GM18951 (cell line): ENCODE data around the gene RBM7.

ENCODE experiments used
- POLR2A ChIP-seq: IDR thresholded peaks from 4 replicates; pipeline ENCODE4 v1.6.1; 2011; ENCODE audit warnings: mild to moderate bottlenecking; ENCODE audit not compliant: insufficient read length, insufficient read depth; ENCODE audit errors: extremely low read depth
- in situ Hi-C: fragments of 300-500 bp; cut with MboI; formaldehyde crosslinking; loops from one replicate; pipeline ENCODE4 v1.12.0; 2022; ENCODE audit warnings: low sequenced_read_pairs, mixed read lengths, inconsistent platforms; ENCODE audit not compliant: unreplicated experiment

RBM7 gene

DNA sequence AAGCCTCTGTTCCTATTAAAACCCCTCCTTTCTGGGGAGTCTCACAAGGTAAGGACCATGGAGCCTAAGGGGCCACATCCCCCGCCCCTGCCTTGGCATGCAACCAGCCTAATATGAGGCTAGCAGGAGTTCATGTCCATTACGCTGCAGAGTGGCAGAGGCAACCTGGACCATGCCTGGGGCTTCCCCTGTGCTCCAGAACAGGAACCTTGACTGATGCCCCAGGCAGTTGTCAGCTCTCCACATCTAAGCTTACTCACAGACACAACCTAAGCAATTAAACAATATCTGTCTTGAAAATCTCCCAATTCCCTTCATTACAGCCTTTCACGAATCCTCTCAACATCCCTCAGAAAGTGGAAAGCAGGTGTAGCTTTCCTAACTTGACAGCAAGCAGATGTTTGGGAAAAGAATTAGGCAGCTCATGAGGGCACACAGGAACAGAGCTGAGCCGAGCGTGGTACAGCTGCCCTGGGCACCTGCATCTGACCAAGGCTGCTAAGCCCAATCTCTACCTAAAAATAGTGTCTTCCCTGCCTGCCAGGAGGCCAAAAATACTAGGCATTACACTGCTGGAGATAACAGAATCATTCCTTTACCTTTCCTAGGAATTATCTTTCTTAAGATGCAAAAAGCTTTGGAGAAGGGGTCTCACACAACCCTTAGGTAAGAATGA lies 20.9 kb upstream of the RBM7 start:
- TF ChIP-seq POLR2A: no peak
- in situ Hi-C loops: no loop called here

DNA sequence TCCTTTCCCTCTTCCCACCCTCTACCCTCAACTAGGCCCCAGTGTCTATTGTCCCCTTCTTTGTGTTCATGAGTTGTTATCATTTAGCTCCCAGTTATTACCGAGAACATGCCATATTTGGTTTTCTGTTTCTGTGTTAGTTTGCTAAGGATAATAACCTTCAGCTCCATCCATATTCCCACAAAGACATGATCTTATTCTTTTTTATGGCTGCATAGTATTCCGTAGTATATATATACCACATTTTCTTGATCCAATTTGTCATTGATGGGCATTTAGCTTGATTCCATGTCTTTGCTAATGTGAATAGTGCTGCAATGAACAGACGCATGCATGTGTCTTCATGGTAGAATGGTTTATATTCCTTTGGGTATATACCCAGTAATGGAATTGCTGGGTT lies 18.0 kb upstream of the RBM7 start:
- TF ChIP-seq POLR2A: no peak
- in situ Hi-C loops: no loop called here

DNA sequence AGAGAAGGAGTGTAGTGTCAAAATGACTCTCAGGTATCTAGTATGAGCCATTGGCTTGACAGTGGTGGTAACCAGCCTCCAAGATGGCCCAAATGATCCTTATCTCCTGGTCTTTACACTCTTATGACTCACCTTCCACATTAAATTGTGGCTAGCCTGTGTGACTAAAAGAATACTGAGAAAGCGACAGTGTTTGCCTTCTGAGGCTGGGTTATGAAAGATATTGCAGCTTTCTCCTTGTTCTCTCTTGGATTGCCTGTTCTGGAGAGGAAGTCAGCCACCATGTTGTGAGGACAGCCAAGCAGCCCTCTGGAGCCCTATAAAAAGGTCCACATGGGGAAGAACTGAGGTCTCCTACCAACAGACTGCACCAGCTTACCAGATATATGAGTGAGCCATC lies 16.0 kb upstream of the RBM7 start:
- no peak for TF ChIP-seq POLR2A
- in situ Hi-C loops: no loop called here

DNA sequence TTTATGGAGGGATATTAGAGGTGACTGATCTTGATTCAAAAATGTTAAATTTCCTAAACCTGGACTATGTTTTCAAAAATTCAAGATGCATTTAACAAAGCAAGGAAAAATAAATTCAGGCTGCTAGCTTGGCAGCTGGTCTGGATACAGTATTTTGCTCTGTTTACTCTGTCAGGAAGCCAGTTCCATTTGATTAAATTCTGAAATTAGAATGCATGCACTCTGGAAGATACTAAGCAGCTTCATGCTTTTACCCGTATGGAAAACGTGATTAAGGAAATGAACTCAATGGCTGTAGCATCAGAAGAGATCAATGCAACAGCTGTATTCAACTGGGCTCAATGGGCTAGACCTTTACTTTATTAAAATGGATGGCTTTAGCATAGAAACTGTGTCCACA lies 14.3 kb upstream of the RBM7 start:
- TF ChIP-seq POLR2A: no peak
- in situ Hi-C loops: no loop called here

DNA sequence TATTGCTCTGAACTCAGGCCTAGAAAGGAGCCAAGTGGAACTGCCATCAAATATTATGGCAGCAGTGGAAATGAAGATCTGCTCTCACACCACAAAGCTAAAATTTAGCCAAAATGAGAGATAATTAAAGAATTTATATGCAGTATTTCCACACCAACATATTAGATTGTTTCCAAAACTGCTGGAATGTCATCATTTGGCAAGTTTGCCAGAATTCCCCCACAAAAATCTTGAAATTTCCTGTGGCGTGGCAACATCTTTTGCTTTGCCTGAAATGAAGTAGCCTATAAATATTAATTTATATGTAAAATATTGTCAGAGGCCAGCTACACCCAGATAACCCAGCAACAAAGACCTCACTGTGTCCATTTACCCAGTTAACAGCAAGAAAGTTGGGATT lies 13.9 kb upstream of the RBM7 start:
- in situ Hi-C loops: no loop called here
- TF ChIP-seq POLR2A: no peak

DNA sequence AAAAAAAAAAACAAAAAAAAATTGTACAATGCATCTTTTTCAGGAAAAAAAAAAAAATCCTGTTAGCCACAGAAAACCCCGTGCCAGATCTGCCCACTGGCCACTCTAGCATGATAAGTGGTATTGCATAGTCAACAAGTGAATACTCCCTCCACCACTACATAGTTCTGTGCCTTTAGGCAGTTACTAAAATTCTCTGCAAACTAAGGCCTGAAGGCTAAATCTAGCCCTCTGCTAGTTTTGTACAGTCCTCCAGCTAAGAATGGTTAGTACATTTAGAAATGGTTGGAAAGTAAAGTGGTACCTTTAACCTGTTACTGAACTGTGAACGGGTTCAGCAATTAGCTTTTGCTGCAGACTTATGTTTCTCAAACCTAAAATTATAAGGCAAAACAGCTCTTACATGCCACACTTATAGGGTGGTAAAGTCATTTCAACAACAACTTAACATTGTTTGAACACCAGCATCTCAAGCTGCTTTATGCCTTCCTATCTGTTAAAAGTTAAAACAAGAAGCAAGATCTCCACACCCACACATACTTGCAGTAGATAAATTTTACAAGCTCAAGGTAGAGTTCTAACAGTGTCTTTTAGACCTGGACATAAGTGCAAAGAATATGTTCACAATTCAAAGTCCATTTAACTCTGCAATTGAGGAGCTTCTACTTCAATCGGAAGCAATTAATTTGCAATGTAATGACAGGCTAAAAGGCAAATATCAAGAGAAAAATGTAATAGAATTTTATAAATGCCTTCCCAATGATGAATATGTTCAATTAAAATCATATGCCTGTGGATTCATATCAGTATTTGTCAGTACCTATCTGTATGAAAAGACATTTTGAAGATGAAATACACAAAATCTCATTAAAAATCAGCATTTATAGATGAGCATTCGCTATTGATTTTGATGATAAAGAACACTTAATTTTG lies 7.5 kb upstream of the RBM7 start:
- no peak for TF ChIP-seq POLR2A
- in situ Hi-C loops: no loop called here

DNA sequence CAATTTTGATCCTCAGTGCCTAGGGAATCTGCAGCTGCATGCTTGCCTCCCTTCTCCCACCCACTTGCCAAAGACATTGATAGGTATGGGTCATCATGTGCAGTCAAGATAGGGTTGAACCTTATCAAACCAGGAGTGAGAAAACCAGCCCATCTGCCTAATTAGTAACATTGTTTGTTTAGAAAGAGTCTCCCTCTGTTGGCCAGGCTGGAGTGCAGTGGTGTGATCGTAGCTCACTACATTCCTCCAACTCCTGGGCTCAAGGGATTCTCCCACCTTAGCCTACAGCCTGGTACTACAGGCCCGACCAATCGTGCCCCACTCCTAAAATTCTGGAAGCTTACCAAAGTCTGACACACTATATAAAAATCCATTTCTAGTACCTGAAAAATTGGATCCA lies 4.7 kb upstream of the RBM7 start:
- TF ChIP-seq POLR2A: no peak
- in situ Hi-C loops: no loop called here

DNA sequence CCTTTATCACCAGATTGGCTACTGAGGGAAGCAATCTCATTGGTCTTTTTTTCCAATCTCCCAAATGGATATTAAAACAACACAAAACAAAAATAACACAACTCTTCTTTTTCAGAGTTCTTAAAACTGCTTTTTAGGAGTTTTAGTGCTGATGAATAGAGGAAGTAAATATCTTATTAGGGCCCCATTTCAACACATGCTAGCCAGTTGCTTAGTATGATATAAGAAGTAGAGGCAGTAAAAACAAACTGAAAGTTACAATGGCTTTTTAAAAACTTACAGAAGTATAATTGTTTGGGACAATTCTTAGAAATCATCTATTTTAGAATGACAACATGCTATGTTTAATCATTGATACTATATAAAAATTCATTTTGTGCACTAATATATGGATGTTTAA lies 3.5 kb upstream of the RBM7 start:
- in situ Hi-C loops: no loop called here
- no peak for TF ChIP-seq POLR2A

DNA sequence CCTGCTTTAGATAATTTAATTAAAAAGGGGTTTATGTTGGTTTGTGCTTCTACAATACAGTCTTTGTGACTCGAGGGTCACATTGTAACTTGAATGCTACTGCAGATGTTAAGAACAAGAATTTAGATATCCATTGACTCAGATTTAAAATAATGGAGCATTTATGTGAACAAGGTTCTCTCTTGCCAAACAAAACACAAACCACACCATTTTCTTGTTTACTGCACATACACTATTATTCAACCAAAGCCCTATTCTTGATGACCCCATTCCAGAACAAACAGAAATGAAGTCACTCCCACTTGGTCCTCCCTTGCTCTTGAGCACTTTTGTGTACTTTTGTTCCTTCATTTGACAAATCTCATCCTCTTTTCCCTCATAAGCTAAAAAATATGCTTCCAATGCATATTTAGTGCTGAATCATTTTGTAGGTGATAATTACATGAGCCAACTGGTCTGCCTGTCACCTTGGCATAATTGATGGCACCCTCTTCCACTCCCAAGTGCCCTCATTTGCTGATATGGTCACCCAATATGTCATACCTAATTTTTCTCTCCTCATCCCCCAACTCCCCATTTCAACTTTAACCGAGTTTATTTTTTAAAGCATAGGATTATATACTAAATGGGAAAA lies 3.0 kb upstream of the RBM7 start:
- TF ChIP-seq POLR2A: no peak
- in situ Hi-C loops: no loop called here

DNA sequence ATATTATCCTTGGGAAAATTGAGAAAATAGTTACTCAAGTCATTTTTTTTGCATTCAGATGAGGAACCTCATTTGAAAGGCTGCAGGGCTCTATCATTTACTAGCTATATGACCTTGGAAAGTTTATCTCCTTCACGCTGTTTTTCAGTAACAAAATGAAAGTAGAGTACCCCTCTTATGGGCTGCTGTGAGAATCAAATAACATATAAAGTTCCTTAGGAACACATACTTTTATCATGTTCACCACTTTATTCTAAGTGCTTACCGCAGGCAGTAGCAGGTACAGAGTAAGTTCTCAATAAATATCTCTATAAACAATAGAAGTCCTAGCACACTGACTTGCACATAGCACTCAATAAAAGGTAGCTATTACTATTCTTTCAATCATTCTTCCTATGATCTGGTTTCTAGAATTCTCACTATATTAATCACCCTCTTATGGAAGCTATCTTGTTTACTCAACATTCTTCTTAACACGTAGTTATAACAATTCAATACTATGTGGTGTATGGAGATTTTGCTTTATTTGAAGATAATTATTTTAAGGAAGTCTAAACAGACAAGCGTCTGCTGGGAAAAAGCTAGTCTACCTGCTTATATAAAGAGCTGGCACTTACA lies 2.1 kb upstream of the RBM7 start:
- in situ Hi-C loops: no loop called here
- TF ChIP-seq POLR2A: no peak

DNA sequence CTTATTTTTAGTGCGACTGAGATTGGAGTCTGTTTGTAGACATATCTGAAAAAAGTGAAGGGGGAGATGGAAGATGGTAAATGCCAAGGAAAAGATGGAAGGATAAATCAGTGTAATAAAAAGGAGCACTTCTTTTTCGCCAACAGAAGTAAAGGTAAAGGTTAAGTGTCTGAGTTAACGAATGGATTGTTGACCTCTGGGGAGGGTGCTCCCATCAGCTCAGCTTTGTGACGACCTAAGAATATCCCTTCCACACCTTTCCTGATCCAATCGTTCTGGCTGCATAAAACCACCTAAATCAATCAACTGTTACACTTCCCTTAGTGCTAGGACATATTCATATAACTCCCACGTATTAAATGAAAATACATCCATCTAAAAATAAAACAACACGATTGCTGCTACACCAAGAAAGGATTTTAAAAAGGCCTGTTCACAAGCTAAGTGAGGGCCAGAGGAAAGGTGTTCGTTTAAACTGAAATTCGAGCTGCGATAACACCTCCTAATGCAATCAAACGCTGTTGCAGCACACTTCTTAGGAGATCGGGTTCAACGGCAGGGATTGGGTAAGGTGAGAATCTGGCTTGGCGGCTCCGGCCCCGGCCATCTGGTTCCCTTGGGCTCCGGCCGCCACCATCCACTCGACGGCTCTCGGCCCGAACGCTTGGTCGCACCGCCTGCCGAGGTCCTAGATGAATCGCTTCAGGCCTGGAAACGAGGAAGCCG lies 813 bp upstream of the RBM7 start:
- in situ Hi-C loops: no loop called here

DNA sequence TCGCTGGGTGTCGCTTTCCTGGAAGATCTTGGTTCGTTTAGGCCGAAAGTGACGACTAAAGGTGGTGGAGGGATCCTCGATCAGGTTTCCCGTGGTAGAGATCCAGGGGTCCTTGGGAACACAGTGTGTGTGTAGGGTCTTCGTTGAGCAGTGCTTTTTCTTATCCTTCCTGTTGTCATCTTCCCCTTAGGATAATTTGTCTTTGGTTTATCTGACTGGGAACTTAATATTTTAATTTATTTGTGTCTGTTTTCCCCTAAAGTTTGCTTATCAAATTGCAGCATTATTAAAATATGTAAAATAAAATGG lies 403 bp downstream of the RBM7 start:
- in situ Hi-C loops: no loop called here
- no peak for TF ChIP-seq POLR2A

More for the DNA sequence above, 813 bp upstream of the RBM7 start:
- no peak for TF ChIP-seq POLR2A

DNA sequence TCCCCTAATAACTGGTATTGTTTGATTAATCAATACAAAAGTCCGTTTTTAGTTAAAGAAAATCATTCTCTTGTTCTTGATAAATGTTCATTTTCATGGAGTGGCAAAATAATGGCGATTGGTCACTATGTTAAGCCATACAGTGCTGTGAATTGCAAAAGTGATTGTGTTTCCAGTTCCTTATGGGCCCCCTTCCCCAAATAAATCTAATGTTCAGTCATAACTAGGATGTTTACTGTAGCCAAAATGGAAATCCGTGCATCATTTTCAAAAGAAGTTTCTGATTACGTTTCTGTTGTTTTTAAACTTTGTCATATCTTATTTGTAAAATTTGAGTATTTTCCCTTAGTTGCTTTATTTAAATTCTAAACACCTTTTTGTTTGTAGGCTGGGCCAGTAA lies 845 bp downstream of the RBM7 start:
- in situ Hi-C loops: no loop called here
- no peak for TF ChIP-seq POLR2A
